Ramos (cell line): Measurements from ENCODE around the gene CRYGN.

Source experiments
- in situ Hi-C: fragments of 300-500 bp; cut with MboI; formaldehyde crosslinking; loops from one replicate; pipeline ENCODE4 v1.14.3; 2022; ENCODE audit warnings: low sequenced_read_pairs; ENCODE audit not compliant: unreplicated experiment

CRYGN gene

DNA sequence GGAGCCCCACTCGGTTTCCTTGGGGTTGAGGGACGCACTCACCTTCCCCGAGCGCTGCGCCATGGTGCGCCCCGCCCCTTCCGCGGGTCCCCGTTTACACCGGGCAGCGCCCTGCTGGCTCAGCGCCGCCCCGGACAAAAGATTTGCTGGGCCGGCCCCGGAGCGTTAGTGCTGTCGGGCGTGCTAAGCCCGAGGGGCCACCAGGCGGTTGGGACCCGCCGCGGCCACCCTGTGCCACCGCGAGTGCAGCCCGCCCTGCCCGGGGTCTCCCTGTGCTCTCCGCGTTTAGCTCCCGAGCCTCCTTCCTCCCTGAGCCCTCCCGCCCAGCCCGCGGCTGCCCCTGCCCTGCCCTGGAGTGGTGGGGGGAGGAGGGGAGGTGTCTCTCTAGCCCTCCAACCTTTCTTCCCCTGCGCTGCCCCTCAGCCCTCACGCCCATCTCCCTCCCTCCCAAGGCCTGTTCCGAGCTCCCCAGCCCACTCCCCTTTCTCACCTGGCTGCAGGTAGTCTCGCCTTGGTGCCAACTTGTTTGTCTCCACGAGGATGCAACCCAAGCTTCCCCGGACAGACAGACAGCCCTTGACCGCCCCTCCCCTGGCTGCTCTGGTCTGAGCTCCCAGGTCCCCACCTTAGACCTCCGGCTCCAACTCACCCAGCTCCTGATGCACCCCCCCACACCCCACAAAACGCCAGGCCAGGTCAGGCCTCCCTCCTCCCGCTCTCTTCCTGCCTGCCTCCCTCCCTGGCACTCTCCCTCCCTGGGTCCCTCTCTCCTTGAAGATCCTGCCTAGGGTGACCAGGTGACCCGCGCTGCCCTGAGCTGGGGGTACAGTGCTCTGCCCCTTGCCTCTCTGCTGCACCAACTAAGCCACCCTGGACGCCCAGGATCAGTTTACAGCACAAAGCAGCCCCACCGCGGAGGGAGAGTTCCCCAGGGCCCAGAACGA, at the start of gene CRYGN:
Gene CRYGN, minus strand, starts transcription at position 287 of the 944 bp plus-strand sequence. Its CDS starts 224 bp downstream, at position 63.
- in situ Hi-C loops, result no loop called here

DNA sequence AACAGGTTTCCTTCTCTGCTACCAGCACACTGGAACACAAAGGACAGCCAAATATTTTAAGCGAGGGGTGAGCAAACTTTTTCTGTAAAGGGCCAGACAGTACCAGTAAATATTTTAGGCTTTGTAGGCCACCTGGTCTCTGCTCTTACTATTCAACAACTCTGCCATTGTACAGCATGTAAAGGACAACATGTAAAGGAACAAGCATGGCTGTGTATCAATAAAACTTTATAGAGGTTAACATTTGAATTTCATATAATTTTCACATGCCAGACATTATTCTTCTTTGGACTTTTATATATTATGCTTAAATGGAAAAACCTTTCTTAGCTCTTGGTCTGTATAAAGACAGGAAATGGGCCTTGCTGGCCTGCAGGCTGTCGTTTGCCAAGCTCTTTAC, 49.6 kb upstream of the CRYGN start:
- in situ Hi-C loops, result no loop called here

- in situ Hi-C loops, result no loop called here
Measured at GRCh38 chr7:151488096-151488495, 48.2 kb upstream of the CRYGN start.

DNA sequence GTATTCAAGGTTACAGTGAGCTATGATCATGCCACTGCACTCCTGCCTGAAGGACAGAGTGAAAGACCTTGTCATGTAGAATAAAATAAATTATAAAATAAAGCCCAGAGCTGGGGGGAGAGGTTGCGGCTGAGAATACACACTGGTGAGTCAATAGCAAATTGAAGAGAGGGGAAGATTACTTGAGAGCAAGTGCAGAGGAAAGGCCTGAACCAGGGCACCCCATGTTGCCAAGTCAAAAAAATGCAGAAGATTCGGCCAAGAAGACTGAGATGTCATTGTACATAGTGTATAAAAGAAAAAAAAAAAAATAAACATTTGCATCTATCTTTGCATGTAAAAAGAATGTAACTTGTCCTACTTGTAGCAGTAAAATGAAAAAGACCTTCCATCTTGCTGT, 47.3 kb upstream of the CRYGN start:
- in situ Hi-C loops, result no loop called here

DNA sequence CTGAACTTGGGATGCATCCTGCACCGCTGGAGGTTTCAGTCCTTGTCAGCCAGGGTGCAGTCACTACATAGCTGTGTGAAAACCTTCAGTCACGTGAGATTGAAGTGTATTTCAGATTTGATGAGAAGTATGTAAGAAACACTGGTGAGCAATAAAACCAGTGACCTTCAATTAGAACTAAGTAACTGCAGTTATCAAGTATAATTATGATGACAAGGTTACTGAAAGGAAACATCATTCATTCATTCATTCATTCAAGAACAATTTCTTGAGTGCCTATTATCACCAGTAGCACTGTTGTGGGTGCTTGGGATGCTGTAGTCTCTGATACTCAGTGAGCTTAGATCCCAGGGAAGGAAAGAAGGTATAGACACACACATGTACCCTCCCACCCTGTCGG, 46.1 kb upstream of the CRYGN start:
- in situ Hi-C loops, result no loop called here

GRCh38 chr7:151484971-151485707, 45.2 kb upstream of the CRYGN start:
- in situ Hi-C loops, result no loop called here

- in situ Hi-C loops, result no loop called here
Measured at GRCh38 chr7:151483711-151483983, 43.7 kb upstream of the CRYGN start.

GRCh38 chr7:151482883-151483710, 43.2 kb upstream of the CRYGN start:
- in situ Hi-C loops, result no loop called here

DNA sequence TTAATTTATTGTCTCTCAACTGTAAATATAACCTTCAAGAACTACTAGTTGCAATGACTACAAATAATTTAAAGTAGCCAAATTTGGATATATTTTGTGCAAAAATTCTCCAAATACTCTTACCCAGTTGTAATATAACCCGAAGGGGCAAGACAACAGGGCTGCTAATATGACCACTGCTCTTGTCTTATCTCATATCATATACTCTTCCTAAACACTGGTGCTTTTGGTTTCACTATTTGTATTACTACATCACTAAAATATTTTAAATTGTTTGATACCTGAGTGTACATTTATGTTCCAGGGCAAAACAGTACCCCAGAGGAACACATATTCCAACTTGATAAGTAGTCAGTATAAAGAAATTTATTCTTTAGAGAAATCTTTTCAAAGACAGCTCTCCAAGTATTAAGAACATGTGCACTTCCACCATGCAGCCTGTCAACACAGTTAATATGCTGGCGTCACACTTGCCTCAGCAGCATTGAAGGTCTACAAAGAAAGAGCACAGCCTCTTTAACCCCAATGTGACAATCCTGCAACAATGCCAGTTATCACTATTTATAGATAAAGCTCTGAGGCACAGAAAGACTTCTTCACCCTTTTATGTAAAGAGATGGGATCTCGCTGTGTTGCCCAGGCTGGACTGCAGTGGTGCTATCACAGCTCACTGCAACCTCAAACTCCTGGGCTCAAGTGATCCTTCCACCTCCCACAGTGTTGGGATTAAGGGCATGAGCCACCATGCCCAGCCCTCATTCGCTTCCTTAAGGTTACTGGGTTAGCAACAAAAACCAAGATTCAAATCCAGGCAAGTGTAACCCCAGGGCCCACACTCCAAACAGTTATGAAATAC, 41.9 kb upstream of the CRYGN start:
- in situ Hi-C loops, result no loop called here

GRCh38 chr7:151477867-151478266, 37.9 kb upstream of the CRYGN start:
- in situ Hi-C loops, result no loop called here

DNA sequence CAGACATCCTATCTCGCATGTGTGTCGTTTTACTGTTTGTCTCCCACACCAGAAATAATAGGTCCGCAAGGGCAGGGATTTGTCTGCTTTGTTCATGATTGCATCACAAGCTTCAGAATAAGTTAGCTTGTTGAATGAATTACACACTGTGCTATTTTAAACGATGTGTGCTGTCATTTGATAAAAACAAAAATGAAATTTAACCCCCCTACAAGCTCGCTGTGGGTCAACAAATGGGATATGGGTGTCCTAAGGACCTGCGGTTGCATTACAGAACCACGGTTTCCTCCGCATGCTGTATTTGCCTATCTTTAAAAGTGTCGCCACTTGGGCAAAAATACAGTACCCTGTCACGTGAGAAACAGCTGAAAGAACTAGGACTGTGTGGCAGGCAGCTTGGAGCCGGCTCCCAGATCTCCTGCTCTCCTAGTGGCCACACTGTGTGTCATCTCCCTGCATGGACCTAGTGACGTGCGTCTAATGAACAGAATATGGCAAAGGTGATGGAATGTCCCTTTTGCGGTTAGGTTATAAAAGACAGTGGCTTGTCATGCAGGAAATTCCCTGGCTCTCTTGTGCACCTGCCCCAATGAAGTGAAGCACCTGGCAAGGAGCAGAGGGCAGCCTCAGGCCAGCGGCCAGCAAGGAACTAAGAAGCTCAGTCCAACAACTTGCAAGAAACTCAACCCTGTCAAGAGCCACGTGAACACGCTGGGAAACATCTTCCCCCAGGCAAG, 32.9 kb upstream of the CRYGN start:
- in situ Hi-C loops, result no loop called here

- in situ Hi-C loops, result no loop called here
Measured at GRCh38 chr7:151470711-151471110, 30.8 kb upstream of the CRYGN start.

DNA sequence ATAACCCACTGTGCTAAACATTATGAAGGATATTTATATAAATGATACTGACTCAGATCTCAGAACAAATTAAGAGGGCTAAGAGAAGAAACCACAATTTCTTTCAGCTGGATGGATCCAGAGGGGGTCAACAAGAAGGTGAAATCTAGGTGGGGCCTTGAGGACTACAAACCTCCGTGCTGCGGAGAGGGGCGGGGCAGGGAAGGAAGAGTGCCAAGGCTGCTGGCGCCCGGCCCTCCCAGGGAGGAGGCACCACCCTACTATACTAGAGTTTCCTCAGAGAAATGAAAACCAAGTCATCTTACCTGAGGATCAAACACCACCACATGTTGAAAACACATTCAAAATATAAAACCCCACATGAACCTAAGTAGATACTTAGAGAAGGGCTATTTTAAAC, 29.3 kb upstream of the CRYGN start:
- in situ Hi-C loops, result no loop called here

DNA sequence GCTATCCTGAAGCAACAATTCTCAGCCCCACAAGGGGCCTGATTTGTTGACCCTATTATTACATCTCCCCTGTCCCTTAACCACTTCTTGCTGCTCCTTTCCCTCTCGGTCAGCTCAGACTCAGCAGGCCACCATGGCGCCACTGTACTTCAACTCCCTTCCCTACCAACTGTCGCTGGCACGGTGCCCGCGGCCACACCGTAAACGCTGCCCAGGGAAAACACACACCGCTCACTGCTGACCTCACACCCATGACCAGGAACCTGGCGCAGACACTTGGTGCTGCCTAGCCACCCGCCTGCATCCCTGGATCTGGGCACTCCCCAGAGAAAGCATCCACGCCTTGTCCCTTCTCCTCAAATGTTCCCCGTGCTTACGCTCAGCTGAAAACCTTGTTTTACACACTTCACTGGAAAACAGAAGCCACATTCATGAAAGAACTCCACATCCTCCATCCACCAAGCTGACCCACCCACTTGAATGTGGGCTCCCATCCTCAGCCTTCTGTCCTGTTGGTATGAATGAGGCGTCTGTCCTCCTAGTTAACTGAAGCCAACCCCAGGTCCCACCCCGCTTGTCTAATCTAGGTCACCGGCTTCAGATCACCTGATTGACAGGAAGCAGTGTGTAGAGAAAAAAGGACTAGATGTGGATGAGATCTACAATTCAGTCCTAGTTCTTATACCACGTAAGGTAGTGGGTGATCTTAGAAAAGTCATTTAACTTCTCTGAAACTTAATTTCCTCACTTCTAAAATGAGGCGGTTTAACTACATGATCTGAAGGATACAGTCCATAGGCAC, 28.5 kb upstream of the CRYGN start:
- in situ Hi-C loops, result no loop called here

GRCh38 chr7:151465169-151465568, 25.2 kb upstream of the CRYGN start:
- in situ Hi-C loops, result no loop called here

DNA sequence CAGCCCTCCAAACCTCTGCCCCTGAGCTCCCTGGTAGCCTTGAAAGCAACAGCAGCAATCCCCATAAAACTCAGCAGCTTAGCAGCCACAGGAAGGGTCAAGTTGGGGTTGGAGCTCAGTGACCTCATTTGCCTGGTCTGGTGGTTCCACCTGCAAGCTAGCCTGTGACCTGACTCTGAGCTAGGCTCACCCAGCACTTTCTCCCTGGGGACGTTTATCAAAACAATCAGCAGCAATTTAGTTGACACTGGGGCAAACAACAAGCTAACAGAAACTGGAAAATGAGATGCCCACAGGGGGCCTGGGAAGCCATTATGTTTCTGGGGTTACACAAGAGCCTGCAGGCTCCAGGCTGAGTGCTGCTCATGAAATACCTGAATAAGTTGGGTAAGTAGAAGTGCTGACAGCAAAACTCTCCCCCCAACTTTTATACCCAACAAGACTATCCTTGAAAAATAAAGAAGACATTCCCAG, 22.4 kb upstream of the CRYGN start:
- in situ Hi-C loops, result no loop called here

DNA sequence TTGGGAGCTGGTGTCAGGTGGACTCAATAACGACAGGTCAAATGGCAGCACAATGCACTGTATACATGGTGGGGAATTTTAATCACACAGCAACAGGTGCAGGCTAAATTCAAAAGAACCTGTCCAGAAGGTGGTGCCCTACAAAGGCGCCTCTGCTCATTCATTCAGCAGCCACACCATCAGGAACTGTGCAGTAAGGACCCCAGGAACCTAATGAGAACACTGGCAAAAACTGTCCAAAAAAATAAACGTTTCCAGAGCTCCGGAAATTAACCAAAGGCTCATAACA, 21.9 kb upstream of the CRYGN start:
- in situ Hi-C loops, result no loop called here

DNA sequence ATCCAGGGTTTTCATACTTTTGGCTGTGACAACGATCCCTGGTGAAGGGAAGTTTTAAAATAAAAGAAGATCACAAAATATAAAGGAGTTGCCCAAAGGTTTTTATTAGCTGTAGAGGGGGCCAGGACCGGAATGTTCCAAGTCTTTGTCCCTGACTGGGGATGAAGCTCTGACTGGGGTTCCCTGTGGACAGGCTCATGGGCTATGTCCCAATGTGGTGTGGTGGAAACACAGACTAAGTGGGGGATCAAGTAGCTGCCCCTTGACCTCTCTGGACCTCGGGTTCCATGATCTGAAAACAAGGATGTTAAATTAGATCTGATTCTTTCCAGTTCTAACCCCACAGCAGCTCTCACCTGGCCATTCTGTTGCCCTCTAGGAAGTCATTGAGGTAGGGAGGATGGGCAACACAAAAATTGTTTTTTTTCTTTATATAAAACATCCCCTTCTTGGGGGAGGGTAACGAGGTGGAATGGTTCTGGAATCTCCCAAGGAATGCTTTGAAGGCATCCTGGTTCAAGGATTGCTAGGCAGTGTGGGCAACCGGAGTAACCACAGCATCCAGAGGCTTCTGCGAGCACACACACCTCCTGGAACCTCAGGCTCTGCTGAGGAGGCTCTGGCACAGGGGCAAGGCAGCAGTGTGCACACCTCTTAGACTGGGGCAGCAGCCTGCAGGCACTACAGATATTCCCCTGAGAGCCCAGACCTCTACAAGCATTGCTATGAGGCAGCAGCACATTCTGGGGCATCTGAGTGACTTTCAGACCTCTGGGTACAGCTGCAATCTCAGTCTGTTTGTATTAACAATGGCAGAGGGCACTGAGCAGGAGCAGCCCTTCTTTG, 21.4 kb upstream of the CRYGN start:
- in situ Hi-C loops, result no loop called here
